ENCODE results near the gene RAPGEF3.

The RAPGEF3 gene

DNA sequence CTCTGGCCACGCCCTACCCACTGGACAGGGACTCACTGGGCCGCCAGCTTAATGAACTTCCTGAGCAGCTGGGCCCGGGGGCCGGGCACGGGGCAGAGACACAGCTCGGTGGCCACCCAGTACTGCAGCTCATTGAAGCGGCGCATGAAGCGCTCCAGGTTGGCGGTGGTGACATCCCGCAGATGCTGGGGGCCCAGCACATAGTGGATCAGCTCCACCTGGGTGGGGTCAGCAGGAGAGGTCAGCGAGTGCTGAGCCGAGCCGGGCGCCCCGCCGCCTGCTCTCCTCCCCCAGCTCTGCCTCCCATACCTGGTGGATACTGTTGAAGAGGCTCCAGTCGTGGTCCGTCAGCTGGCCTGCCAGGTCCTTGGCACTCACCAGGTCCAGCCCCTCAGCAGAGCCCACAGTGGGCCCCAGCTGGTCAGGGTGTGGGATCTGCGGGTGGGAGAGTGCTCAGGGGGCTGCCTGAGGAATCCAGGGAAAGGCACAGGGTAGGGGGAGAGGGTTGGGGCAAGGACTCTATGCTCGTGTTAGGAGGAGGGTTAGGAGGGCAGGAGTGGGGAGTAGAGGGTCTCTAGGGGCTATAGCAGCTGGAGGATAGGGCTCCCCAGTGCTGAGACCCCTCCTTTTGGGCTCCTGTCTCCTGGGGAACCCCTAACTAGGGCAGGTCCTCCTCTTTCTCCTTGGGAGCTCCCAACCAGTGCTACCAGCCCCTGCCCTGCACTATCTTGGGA is 17.9 kb downstream of the RAPGEF3 start:
- Histone ChIP-seq H3K79me1 (replicated peaks; ENCODE audit: low read length, poor library complexity, severe bottlenecking) (no peaks in the 10 kb centered on the region), H4K8ac (ENCODE audit: low read length) (peak overlapping the region; percentile 12), H3K18ac (ENCODE audit: low read depth in 1 of 2, low read length in 2 of 2) (no peak overlapping the region), H2BK5ac (ENCODE audit: low read depth, low read length, poor library complexity, severe bottlenecking) (no peak overlapping the region), H2BK12ac (ENCODE audit: low read length in 2 of 2) (peak overlapping the region in 1 of 2 experiments; percentile 45), H2AK5ac (ENCODE audit: low read length, severe bottlenecking) (peak overlapping the region; percentile 57), H3K4me3 (ENCODE audit: insufficient read depth in 1 of 2, low read depth in 1 of 2, low read length in 2 of 2) (no peak overlapping the region), H3K9ac (ENCODE audit: low read length) (no peak overlapping the region), H3K27me3 (ENCODE audit: control insufficient read depth in 1 of 2, insufficient read depth in 1 of 2, low read length in 2 of 2) (peaks cover 0 to 17% of the 10 kb centered on the region in 2 experiments), H3K4me2 (ENCODE audit: low read length, poor library complexity, severe bottlenecking) (no peak overlapping the region), H2AFZ (ENCODE audit: low read depth, low read length) (no peak overlapping the region), H3K23ac (ENCODE audit: low read length in 2 of 2) (no peak overlapping the region), H4K91ac (ENCODE audit: low read length) (no peak overlapping the region), H3K14ac (ENCODE audit: low read length in 2 of 2) (no peak overlapping the region), H3K4me1 (ENCODE audit: control insufficient read depth, insufficient read depth, low read depth, low read length) (peaks cover 20% of the 10 kb centered on the region), H3K27ac (ENCODE audit: low read length, poor library complexity, severe bottlenecking) (no peak overlapping the region), H3K36me3 (ENCODE audit: control insufficient read depth in 1 of 2, insufficient read depth in 2 of 2, low read depth in 1 of 2, low read length in 2 of 2) (peaks cover 0 to 77% of the 10 kb centered on the region in 2 experiments), H3K9me3 (ENCODE audit: control insufficient read depth, low read length) (no peaks in the 10 kb centered on the region), H2BK120ac (ENCODE audit: low read depth, low read length) (no peak overlapping the region), H2BK15ac (ENCODE audit: low read depth, poor library complexity, severe bottlenecking) (no peak overlapping the region), H3K4ac (ENCODE audit: low read depth in 1 of 2, low read length in 2 of 2) (no peak overlapping the region)
- no peak for DNase-seq
- WGBS = 93% methylated on average over 14 of the region's 21 CpGs

DNA sequence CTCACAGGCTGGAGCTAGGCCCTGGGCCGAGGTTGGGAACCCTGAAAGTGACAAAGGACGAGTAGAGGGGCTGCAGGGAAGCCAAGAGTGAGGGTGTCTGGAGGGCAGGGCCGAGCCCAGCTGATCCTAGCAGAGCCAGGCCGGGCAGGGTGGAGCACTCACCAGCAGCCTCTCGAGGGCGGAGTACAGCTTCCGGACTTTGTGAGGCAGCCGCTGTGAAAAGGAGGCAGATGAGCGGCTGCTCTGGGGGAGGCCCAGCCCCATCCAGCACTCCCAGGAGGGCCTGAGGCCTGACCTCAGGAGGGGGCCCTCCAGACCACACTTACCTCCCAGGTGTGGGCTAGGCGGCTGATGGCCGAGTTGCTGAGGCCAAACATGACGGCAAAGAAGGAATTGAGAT is 18.7 kb downstream of the RAPGEF3 start:
- H2BK5ac ChIP-seq (ENCODE audit: low read depth, low read length, poor library complexity, severe bottlenecking) = no peak overlapping the region
- H3K14ac ChIP-seq (ENCODE audit: low read length in 2 of 2) = no peak overlapping the region
- H2AK5ac ChIP-seq (ENCODE audit: low read length, severe bottlenecking) = no peak overlapping the region
- H3K4me3 ChIP-seq (ENCODE audit: insufficient read depth in 1 of 2, low read depth in 1 of 2, low read length in 2 of 2) = no peak overlapping the region
- no peaks in the 10 kb centered on the region for H3K9me3 ChIP-seq (ENCODE audit: control insufficient read depth, low read length)
- H3K27ac ChIP-seq (ENCODE audit: low read length, poor library complexity, severe bottlenecking) = no peak overlapping the region
- H3K79me1 ChIP-seq (replicated peaks; ENCODE audit: low read length, poor library complexity, severe bottlenecking) = no peaks in the 10 kb centered on the region
- WGBS = 68% methylated on average over 12 of the region's 12 CpGs
- peaks cover 0 to 77% of the 10 kb centered on the region in 2 experiments for H3K36me3 ChIP-seq (ENCODE audit: control insufficient read depth in 1 of 2, insufficient read depth in 2 of 2, low read depth in 1 of 2, low read length in 2 of 2)
- H3K23ac ChIP-seq (ENCODE audit: low read length in 2 of 2) = no peak overlapping the region
- no peak overlapping the region for H2BK120ac ChIP-seq (ENCODE audit: low read depth, low read length)
- peak overlapping the region in 1 of 2 experiments; percentile 37 for H3K18ac ChIP-seq (ENCODE audit: low read depth in 1 of 2, low read length in 2 of 2)
- no peak overlapping the region for H3K4ac ChIP-seq (ENCODE audit: low read depth in 1 of 2, low read length in 2 of 2)
- no peak for DNase-seq
- H2AFZ ChIP-seq (ENCODE audit: low read depth, low read length) = no peak overlapping the region
- no peak overlapping the region for H4K8ac ChIP-seq (ENCODE audit: low read length)
- peaks cover 25% of the 10 kb centered on the region for H3K4me1 ChIP-seq (ENCODE audit: control insufficient read depth, insufficient read depth, low read depth, low read length)
- H3K9ac ChIP-seq (ENCODE audit: low read length) = peak overlapping the region; percentile 48
- no peak overlapping the region for H3K4me2 ChIP-seq (ENCODE audit: low read length, poor library complexity, severe bottlenecking)
- peaks cover 0 to 13% of the 10 kb centered on the region in 2 experiments for H3K27me3 ChIP-seq (ENCODE audit: control insufficient read depth in 1 of 2, insufficient read depth in 1 of 2, low read length in 2 of 2)
- H2BK15ac ChIP-seq (ENCODE audit: low read depth, poor library complexity, severe bottlenecking) = no peak overlapping the region
- H2BK12ac ChIP-seq (ENCODE audit: low read length in 2 of 2) = peak overlapping the region in 1 of 2 experiments; percentile 6
- peak overlapping the region; percentile 19 for H4K91ac ChIP-seq (ENCODE audit: low read length)

DNA sequence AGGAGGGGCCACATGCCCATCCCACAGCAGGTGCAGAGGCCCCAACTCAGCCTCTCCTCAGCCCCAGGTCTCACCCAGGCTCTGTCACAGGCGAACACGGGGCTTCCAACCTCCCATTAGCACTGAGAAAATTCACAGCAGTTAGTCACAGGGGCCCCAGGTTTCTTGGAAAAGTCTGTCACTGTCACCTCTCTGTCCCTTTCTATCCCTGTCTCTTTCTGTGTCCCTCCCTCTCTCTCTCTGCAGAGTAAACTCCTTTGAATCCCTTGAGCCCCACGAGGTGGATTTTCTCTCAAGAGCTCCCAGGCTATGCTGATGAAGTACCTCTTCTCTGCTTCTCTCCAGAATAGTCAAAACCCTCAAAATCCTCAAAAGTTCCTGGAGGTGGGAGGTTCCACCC is 19.4 kb downstream of the RAPGEF3 start:
- no peak overlapping the region for H3K27ac ChIP-seq (ENCODE audit: low read length, poor library complexity, severe bottlenecking)
- no peak overlapping the region for H3K4me2 ChIP-seq (ENCODE audit: low read length, poor library complexity, severe bottlenecking)
- H2AFZ ChIP-seq (ENCODE audit: low read depth, low read length) = no peak overlapping the region
- H3K27me3 ChIP-seq (ENCODE audit: control insufficient read depth in 1 of 2, insufficient read depth in 1 of 2, low read length in 2 of 2) = peaks cover 0 to 13% of the 10 kb centered on the region in 2 experiments
- H4K8ac ChIP-seq (ENCODE audit: low read length) = no peak overlapping the region
- no peak overlapping the region for H2BK5ac ChIP-seq (ENCODE audit: low read depth, low read length, poor library complexity, severe bottlenecking)
- peaks cover 30% of the 10 kb centered on the region for H3K4me1 ChIP-seq (ENCODE audit: control insufficient read depth, insufficient read depth, low read depth, low read length)
- no peak overlapping the region for H2BK15ac ChIP-seq (ENCODE audit: low read depth, poor library complexity, severe bottlenecking)
- peaks cover 0 to 71% of the 10 kb centered on the region in 2 experiments for H3K36me3 ChIP-seq (ENCODE audit: control insufficient read depth in 1 of 2, insufficient read depth in 2 of 2, low read depth in 1 of 2, low read length in 2 of 2)
- no peak overlapping the region for H2BK12ac ChIP-seq (ENCODE audit: low read length in 2 of 2)
- no peaks in the 10 kb centered on the region for H3K79me1 ChIP-seq (replicated peaks; ENCODE audit: low read length, poor library complexity, severe bottlenecking)
- H3K9me3 ChIP-seq (ENCODE audit: control insufficient read depth, low read length) = no peaks in the 10 kb centered on the region
- H4K91ac ChIP-seq (ENCODE audit: low read length) = no peak overlapping the region
- no peak overlapping the region for H3K18ac ChIP-seq (ENCODE audit: low read depth in 1 of 2, low read length in 2 of 2)
- H3K4me3 ChIP-seq (ENCODE audit: insufficient read depth in 1 of 2, low read depth in 1 of 2, low read length in 2 of 2) = no peak overlapping the region
- H2AK5ac ChIP-seq (ENCODE audit: low read length, severe bottlenecking) = no peak overlapping the region
- no peak overlapping the region for H2BK120ac ChIP-seq (ENCODE audit: low read depth, low read length)
- DNase-seq = no peak
- WGBS = 88% methylated on average over 3 of the region's 3 CpGs
- H3K23ac ChIP-seq (ENCODE audit: low read length in 2 of 2) = no peak overlapping the region
- H3K9ac ChIP-seq (ENCODE audit: low read length) = no peak overlapping the region
- no peak overlapping the region for H3K14ac ChIP-seq (ENCODE audit: low read length in 2 of 2)
- H3K4ac ChIP-seq (ENCODE audit: low read depth in 1 of 2, low read length in 2 of 2) = no peak overlapping the region

DNA sequence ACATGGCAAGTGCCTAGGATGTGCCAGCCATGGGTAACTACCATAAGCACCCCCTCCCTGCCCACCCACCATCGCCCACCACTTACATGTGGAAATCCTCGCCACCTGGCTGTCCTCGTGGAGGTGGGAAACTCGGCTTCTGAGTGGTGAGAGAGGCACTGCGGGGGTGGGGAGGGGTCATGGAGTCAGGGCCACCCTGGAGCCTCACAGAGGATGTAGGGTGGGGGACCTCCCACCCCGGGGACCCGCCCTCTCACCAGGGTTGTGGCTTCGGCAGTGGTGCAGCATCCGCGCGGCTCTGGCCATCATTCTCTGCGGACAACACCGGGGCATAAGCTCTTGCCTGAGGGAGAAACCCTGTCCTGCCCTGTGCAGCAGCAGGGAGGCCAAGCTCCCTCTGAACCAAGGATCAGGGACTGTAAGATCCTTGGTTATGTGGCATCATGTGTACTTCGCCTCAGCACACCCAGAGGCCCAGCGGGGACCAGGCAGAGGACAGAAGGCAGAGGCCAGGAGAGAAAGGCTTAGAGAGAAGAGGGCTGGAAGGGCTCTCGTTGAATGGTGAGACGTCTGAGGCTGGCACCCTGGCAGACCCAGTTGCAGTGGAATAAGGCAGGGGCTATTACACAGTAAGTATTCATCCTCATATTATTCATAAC is 20.6 kb downstream of the RAPGEF3 start:
- no peaks in the 10 kb centered on the region for H3K79me1 ChIP-seq (replicated peaks; ENCODE audit: low read length, poor library complexity, severe bottlenecking)
- no peak overlapping the region for H3K14ac ChIP-seq (ENCODE audit: low read length in 2 of 2)
- H3K27ac ChIP-seq (ENCODE audit: low read length, poor library complexity, severe bottlenecking) = no peak overlapping the region
- no peak overlapping the region for H4K8ac ChIP-seq (ENCODE audit: low read length)
- H3K18ac ChIP-seq (ENCODE audit: low read depth in 1 of 2, low read length in 2 of 2) = no peak overlapping the region
- H3K9me3 ChIP-seq (ENCODE audit: control insufficient read depth, low read length) = no peaks in the 10 kb centered on the region
- no peak overlapping the region for H3K4me3 ChIP-seq (ENCODE audit: insufficient read depth in 1 of 2, low read depth in 1 of 2, low read length in 2 of 2)
- no peak overlapping the region for H2BK120ac ChIP-seq (ENCODE audit: low read depth, low read length)
- H3K23ac ChIP-seq (ENCODE audit: low read length in 2 of 2) = no peak overlapping the region
- WGBS = 92% methylated on average over 14 of the region's 17 CpGs
- H2BK15ac ChIP-seq (ENCODE audit: low read depth, poor library complexity, severe bottlenecking) = no peak overlapping the region
- no peak overlapping the region for H2AFZ ChIP-seq (ENCODE audit: low read depth, low read length)
- H3K9ac ChIP-seq (ENCODE audit: low read length) = no peak overlapping the region
- DNase-seq = no peak
- no peak overlapping the region for H4K91ac ChIP-seq (ENCODE audit: low read length)
- no peak overlapping the region for H2BK5ac ChIP-seq (ENCODE audit: low read depth, low read length, poor library complexity, severe bottlenecking)
- peaks cover 0 to 2% of the 10 kb centered on the region in 2 experiments for H3K27me3 ChIP-seq (ENCODE audit: control insufficient read depth in 1 of 2, insufficient read depth in 1 of 2, low read length in 2 of 2)
- H3K4me2 ChIP-seq (ENCODE audit: low read length, poor library complexity, severe bottlenecking) = no peak overlapping the region
- no peak overlapping the region for H2AK5ac ChIP-seq (ENCODE audit: low read length, severe bottlenecking)
- peaks cover 30% of the 10 kb centered on the region for H3K4me1 ChIP-seq (ENCODE audit: control insufficient read depth, insufficient read depth, low read depth, low read length)
- H3K4ac ChIP-seq (ENCODE audit: low read depth in 1 of 2, low read length in 2 of 2) = no peak overlapping the region
- no peak overlapping the region for H2BK12ac ChIP-seq (ENCODE audit: low read length in 2 of 2)
- H3K36me3 ChIP-seq (ENCODE audit: control insufficient read depth in 1 of 2, insufficient read depth in 2 of 2, low read depth in 1 of 2, low read length in 2 of 2) = peaks cover 0 to 61% of the 10 kb centered on the region in 2 experiments

Measured in mesenchymal stem cell (in vitro differentiated cells and primary cell).